KMS-11 (cell line): ENCODE data around the gene FGGY.

ENCODE experiments used
- H2AFZ ChIP-seq: fragments of 200-600 bp; sonication (generic); 2 replicates; pipeline ENCODE4 v1.6.1; 2016; ENCODE audit warnings: antibody characterized with exemption, mixed run types, low read depth
- H3K27ac ChIP-seq: fragments of 200-600 bp; sonication (generic); 2 replicates; pipeline ENCODE4 v1.6.1; 2016; ENCODE audit warnings: mild to moderate bottlenecking, mixed run types
- H3K27me3 ChIP-seq: fragments of 200-600 bp; sonication (generic); 2 replicates; pipeline ENCODE4 v1.6.1; 2017; ENCODE audit warnings: mild to moderate bottlenecking, low read depth, mixed run types, moderate library complexity; ENCODE audit not compliant: insufficient read depth
- H3K36me3 ChIP-seq: fragments of 200-600 bp; sonication (generic); 2 replicates; pipeline ENCODE4 v1.6.1; 2017; ENCODE audit warnings: mild to moderate bottlenecking, mixed run types; ENCODE audit not compliant: insufficient read depth
- H3K4me1 ChIP-seq: fragments of 200-600 bp; sonication (generic); 2 replicates; pipeline ENCODE4 v1.6.1; 2016; ENCODE audit warnings: mild to moderate bottlenecking, low read depth, mixed run types; ENCODE audit not compliant: poor library complexity, severe bottlenecking
- H3K4me2 ChIP-seq: fragments of 200-600 bp; sonication (generic); 2 replicates; pipeline ENCODE4 v1.7.0; 2016; ENCODE audit warnings: mild to moderate bottlenecking, mixed run types
- H3K4me3 ChIP-seq: fragments of 200-600 bp; sonication (generic); IDR thresholded peaks from 2 replicates; pipeline ENCODE4 v1.6.1; 2017; ENCODE audit warnings: low read depth, low read length, mixed read lengths; ENCODE audit not compliant: insufficient read depth
- H3K79me2 ChIP-seq: fragments of 200-600 bp; sonication (generic); 2 replicates; pipeline ENCODE4 v1.6.1; 2016; ENCODE audit warnings: low read depth, mixed run types; ENCODE audit not compliant: insufficient read depth
- H3K9ac ChIP-seq: fragments of 200-600 bp; sonication (generic); 2 replicates; pipeline ENCODE4 v1.6.1; 2016; ENCODE audit warnings: mild to moderate bottlenecking, mixed run types
- H4K20me1 ChIP-seq: fragments of 200-600 bp; sonication (generic); 2 replicates; pipeline ENCODE4 v1.6.1; 2016; ENCODE audit warnings: mild to moderate bottlenecking, mixed run types; ENCODE audit not compliant: insufficient read depth
- TF ChIP-seq, protein P1 (sequence below): fragments of 200-600 bp; sonication (generic); conservative IDR thresholded peaks from 2 replicates; pipeline ENCODE4 v1.6.1; 2017; ENCODE audit warnings: low read depth, mild to moderate bottlenecking, antibody characterized with exemption, low read length, moderate library complexity, mixed read lengths

Gene FGGY

DNA sequence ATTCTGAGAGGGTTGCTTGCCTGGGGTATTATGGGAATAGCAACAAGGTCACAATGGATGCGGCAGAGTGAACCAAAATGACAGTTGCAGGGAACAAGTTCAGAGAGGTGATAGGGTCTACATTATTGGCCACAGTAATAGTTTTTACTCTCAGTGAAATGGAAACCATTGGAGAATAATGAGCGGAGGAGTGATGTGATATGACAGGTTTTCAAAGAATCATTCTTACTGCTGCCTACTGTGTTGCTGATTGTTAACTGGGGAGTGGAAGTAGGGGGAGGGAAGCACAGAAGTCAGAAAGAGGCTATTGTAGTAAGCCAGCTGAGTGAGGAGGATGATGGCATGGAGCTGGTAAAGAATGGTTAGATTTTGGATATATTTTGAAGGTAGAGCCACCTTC lies 322.7 kb downstream of the FGGY start:
- no peak overlapping the region for H2AFZ ChIP-seq
- no peaks in the 10 kb centered on the region for H3K4me1 ChIP-seq
- H3K36me3 ChIP-seq: no peaks in the 10 kb centered on the region
- no peak overlapping the region for H3K4me3 ChIP-seq
- no peak overlapping the region for H3K27ac ChIP-seq
- no peaks in the 10 kb centered on the region for H4K20me1 ChIP-seq
- no peak overlapping the region for H3K4me2 ChIP-seq
- H3K27me3 ChIP-seq: no peaks in the 10 kb centered on the region
- H3K9ac ChIP-seq: no peak overlapping the region
- TF ChIP-seq, protein P1, sequence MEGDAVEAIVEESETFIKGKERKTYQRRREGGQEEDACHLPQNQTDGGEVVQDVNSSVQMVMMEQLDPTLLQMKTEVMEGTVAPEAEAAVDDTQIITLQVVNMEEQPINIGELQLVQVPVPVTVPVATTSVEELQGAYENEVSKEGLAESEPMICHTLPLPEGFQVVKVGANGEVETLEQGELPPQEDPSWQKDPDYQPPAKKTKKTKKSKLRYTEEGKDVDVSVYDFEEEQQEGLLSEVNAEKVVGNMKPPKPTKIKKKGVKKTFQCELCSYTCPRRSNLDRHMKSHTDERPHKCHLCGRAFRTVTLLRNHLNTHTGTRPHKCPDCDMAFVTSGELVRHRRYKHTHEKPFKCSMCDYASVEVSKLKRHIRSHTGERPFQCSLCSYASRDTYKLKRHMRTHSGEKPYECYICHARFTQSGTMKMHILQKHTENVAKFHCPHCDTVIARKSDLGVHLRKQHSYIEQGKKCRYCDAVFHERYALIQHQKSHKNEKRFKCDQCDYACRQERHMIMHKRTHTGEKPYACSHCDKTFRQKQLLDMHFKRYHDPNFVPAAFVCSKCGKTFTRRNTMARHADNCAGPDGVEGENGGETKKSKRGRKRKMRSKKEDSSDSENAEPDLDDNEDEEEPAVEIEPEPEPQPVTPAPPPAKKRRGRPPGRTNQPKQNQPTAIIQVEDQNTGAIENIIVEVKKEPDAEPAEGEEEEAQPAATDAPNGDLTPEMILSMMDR: no peak
- no peaks in the 10 kb centered on the region for H3K79me2 ChIP-seq

DNA sequence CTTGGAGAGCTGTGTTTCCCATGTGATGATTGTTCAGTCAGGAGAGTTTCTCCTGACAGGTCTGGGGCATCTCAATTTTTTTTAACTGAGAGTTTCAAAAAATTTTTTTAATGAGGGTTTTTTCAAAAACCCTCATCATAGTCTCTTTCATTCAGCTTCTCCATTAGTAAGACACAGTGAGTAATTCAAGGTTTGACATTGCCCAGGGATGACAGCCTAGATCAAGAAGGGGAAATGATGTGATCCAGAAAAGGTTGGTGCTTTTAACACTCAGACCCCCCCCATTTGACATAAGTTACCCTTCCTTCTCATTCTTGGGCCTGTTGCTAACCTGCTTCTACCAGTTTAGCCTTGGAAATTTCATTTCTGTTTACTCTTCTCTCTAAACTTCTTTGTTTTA lies 328.5 kb downstream of the FGGY start:
- Histone ChIP-seq H3K9ac (no peak overlapping the region), H4K20me1 (no peaks in the 10 kb centered on the region), H3K79me2 (no peaks in the 10 kb centered on the region), H2AFZ (no peak overlapping the region), H3K4me2 (no peak overlapping the region), H3K27ac (no peak overlapping the region), H3K4me1 (no peaks in the 10 kb centered on the region), H3K36me3 (no peaks in the 10 kb centered on the region), H3K4me3 (no peak overlapping the region), H3K27me3 (no peaks in the 10 kb centered on the region)
- TF ChIP-seq, protein P1: no peak

DNA sequence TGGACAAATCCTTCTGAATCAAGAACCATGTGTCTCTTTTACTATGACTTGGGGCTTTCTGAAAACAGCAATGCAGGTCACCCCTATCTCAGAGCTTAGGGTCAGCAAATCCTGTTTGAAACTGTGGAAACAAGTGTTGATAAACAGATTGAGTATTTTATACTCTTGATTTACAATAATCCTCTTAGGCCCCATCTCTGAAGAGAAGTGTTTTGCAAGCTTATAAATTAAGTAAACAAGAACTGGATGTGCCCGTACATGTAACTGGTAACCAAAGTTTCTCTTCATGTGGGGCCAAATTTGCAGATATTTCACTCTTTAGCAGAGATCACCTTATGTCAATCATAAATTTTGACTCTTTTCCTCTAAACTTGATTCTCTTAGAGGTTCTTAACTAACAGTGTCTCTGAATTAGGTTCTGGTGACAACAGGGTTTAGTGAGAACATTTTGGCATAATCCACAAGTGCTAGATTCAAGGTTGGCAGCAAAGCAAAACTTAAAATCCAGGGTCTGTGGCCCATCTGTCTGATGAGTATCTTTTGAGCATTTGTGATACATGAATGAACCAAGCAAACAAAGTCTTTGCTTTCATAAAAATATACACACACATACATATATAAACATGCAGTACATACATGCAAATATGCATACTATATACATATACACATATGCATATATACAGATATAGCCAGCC lies 334.8 kb downstream of the FGGY start:
- H3K9ac ChIP-seq: no peak overlapping the region
- no peak overlapping the region for H2AFZ ChIP-seq

DNA sequence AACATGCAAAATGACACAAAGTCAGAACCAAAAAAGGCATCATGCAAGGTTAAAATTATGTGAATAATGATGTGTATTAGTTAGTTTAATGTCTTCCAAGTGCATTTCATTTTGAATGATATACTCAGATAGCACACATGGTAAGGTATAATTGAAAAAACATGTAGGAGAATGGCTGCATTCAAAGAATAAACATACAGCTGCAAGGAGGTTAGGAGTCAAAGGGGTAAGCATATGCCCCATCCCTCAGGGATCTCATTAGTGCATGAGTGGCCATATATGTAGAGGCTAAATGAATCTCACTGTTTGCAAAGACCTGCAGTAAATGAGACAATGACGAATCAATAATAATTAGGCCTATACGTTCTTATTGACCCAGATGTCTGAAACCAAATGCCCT lies 338.2 kb downstream of the FGGY start:
- peaks cover 8% of the 10 kb centered on the region for H3K4me1 ChIP-seq
- H3K27me3 ChIP-seq: no peaks in the 10 kb centered on the region
- H3K4me2 ChIP-seq: no peak overlapping the region
- no peaks in the 10 kb centered on the region for H3K36me3 ChIP-seq
- H4K20me1 ChIP-seq: no peaks in the 10 kb centered on the region
- H3K79me2 ChIP-seq: no peaks in the 10 kb centered on the region
- H3K4me3 ChIP-seq: no peak overlapping the region
- no peak overlapping the region for H3K27ac ChIP-seq
- TF ChIP-seq, protein P1: no peak
- H2AFZ ChIP-seq: no peak overlapping the region
- H3K9ac ChIP-seq: no peak overlapping the region

More for the DNA sequence above, 334.8 kb downstream of the FGGY start:
- TF ChIP-seq, protein P1: no peak
- Histone ChIP-seq H3K79me2 (no peaks in the 10 kb centered on the region), H4K20me1 (no peaks in the 10 kb centered on the region), H3K36me3 (no peaks in the 10 kb centered on the region), H3K4me1 (no peaks in the 10 kb centered on the region), H3K4me2 (no peak overlapping the region), H3K27me3 (no peaks in the 10 kb centered on the region), H3K27ac (no peak overlapping the region), H3K4me3 (no peak overlapping the region)
